Ascending aorta (tissue), 2 donors: ENCODE data around the gene THSD7B. TPM values are rescaled to one million over a fixed set of nuclear protein-coding genes. Genes with fewer than 3 reads are reported as not detected.

Source experiments
- DNase-seq, 2 donors: peaks; one replicate each; pipeline ENCODE4 v3.0.0-alpha.2; 2019; ENCODE audit warnings: low spot score in 2 of 2
- H3K27ac ChIP-seq, 2 donors: fragments of 200-600 bp; sonication (generic); one replicate each; pipeline ENCODE4 v1.5.1; 2016 to 2017; ENCODE audit warnings: mild to moderate bottlenecking in 1 of 2
- H3K27me3 ChIP-seq: fragments of 200-600 bp; sonication (generic); one replicate; pipeline ENCODE4 v1.5.1; 2017
- H3K36me3 ChIP-seq, 2 donors: fragments of 200-600 bp; sonication (generic); one replicate each; pipeline ENCODE4 v1.5.1; 2016
- H3K4me1 ChIP-seq, 2 donors: fragments of 200-600 bp; sonication (generic); one replicate each; pipeline ENCODE4 v1.5.1; 2016 to 2017; ENCODE audit warnings: mild to moderate bottlenecking in 1 of 2
- H3K4me3 ChIP-seq, 2 donors: fragments of 200-600 bp; sonication (generic); one replicate each; pipeline ENCODE4 v1.5.1; 2016 to 2017; ENCODE audit warnings: mild to moderate bottlenecking in 1 of 2
- H3K9me3 ChIP-seq, 2 donors: fragments of 200-600 bp; sonication (generic); one replicate each; pipeline ENCODE4 v1.5.1; 2016
- intact Hi-C: fragments of 100-400 bp; cut with DNase I; formaldehyde crosslinking; loops from one replicate; pipeline ENCODE4 v1.15.1; 2023
- total RNA-seq: library from RNA; depleted of rRNA; stranded (reverse); fragments of >200 nt; gene quantifications from one replicate; pipeline ENCODE4 v1.1.0, GENCODE V29; 2016
- TF ChIP-seq, protein P1 (sequence below), 3 experiments: fragments of 200-600 bp in 2 of 3; fragments of 450-650 bp in 1 of 3; sonication (generic) in 2 of 3; IDR thresholded peaks; one replicate each; pipeline ENCODE4 v1.5.1; 2016 to 2019; ENCODE audit warnings: antibody characterized with exemption in 3 of 3, mild to moderate bottlenecking in 1 of 3, moderate library complexity in 1 of 3

The THSD7B gene
- total RNA-seq, 1 donor from 2014 or later = not detected

- H3K9me3 ChIP-seq = no peaks in the 10 kb centered on the region
- H3K36me3 ChIP-seq = no peaks in the 10 kb centered on the region
- no peak for DNase-seq
- no peaks in the 10 kb centered on the region for H3K4me1 ChIP-seq
- TF ChIP-seq, protein P1, sequence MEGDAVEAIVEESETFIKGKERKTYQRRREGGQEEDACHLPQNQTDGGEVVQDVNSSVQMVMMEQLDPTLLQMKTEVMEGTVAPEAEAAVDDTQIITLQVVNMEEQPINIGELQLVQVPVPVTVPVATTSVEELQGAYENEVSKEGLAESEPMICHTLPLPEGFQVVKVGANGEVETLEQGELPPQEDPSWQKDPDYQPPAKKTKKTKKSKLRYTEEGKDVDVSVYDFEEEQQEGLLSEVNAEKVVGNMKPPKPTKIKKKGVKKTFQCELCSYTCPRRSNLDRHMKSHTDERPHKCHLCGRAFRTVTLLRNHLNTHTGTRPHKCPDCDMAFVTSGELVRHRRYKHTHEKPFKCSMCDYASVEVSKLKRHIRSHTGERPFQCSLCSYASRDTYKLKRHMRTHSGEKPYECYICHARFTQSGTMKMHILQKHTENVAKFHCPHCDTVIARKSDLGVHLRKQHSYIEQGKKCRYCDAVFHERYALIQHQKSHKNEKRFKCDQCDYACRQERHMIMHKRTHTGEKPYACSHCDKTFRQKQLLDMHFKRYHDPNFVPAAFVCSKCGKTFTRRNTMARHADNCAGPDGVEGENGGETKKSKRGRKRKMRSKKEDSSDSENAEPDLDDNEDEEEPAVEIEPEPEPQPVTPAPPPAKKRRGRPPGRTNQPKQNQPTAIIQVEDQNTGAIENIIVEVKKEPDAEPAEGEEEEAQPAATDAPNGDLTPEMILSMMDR (IDR thresholded peaks at IDR 0.05) = no peak
- H3K27me3 ChIP-seq = no peaks in the 10 kb centered on the region
- no peak overlapping the region for H3K27ac ChIP-seq
- intact Hi-C loops = no loop called here
- no peak overlapping the region for H3K4me3 ChIP-seq
These were observed 352.0 kb downstream of the THSD7B start for GRCh38 chr2:137117385-137117784.

GRCh38 chr2:137118140-137118539 lies 352.8 kb downstream of the THSD7B start:
- H3K4me3 ChIP-seq = no peak overlapping the region
- no peaks in the 10 kb centered on the region for H3K27me3 ChIP-seq
- TF ChIP-seq, protein P1 (IDR thresholded peaks at IDR 0.05) = no peak
- intact Hi-C loops = no loop called here
- H3K9me3 ChIP-seq = no peaks in the 10 kb centered on the region
- no peak for DNase-seq
- H3K27ac ChIP-seq = no peak overlapping the region
- no peaks in the 10 kb centered on the region for H3K4me1 ChIP-seq
- no peaks in the 10 kb centered on the region for H3K36me3 ChIP-seq

- intact Hi-C loops = no loop called here
- no peak overlapping the region for H3K4me3 ChIP-seq
These were observed 357.9 kb downstream of the THSD7B start for GRCh38 chr2:137123226-137123625.

DNA sequence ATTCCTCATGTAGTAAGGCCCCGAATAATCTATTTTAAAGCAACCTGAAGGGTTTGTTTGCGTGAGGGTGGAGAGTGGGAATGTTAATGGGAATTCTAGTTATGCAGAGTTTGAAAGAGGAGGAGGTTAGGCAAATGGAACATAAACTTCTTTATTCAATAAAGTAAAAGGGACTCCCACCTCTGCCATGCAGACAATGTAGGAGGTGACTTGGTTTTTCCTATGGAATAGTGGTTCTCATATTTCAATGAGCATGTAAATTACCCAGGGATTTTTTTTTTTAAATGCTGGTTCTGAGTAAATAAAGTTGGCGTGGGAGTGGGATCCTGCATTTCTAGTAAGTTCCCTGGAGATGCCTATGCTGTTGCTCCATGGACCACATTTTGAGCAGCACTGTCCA lies 367.9 kb downstream of the THSD7B start:
- H3K4me3 ChIP-seq = no peak overlapping the region
- intact Hi-C loops = no loop called here
- H3K9me3 ChIP-seq = no peaks in the 10 kb centered on the region
- no peaks in the 10 kb centered on the region for H3K4me1 ChIP-seq
- H3K36me3 ChIP-seq = no peaks in the 10 kb centered on the region
- DNase-seq = no peak
- no peak overlapping the region for H3K27ac ChIP-seq
- no peaks in the 10 kb centered on the region for H3K27me3 ChIP-seq
- TF ChIP-seq, protein P1 (IDR thresholded peaks at IDR 0.05) = no peak

More at GRCh38 chr2:137123226-137123625, 357.9 kb downstream of the THSD7B start:
- Histone ChIP-seq H3K27ac (no peak overlapping the region), H3K27me3 (no peaks in the 10 kb centered on the region), H3K36me3 (no peaks in the 10 kb centered on the region), H3K4me1 (no peaks in the 10 kb centered on the region), H3K9me3 (no peaks in the 10 kb centered on the region)
- no peak for DNase-seq
- TF ChIP-seq, protein P1 (IDR thresholded peaks at IDR 0.05) = no peak

DNA sequence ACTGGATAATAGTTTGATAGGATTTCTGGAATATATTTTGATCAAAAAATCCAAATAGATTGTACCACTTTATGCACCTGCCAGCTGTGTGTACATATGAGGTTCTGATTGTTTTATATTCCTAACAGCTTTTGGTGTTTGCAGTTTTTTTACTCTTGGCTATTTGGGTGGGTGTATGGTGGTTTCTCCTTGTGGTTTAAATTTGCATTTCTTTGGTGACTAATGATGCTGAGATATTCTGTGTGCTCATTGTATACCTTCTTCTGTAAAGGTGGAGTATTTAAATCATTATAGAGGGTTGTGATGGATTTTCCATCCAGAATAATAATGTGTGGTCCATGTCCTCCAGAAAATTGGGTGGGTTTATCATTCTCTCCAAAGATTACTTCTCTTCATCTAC lies 372.9 kb downstream of the THSD7B start:
- intact Hi-C loops = no loop called here
- DNase-seq = no peak
- H3K4me3 ChIP-seq = no peak overlapping the region
- no peaks in the 10 kb centered on the region for H3K9me3 ChIP-seq
- TF ChIP-seq, protein P1 (IDR thresholded peaks at IDR 0.05) = no peak
- H3K4me1 ChIP-seq = no peaks in the 10 kb centered on the region
- H3K36me3 ChIP-seq = no peaks in the 10 kb centered on the region
- no peak overlapping the region for H3K27ac ChIP-seq
- no peaks in the 10 kb centered on the region for H3K27me3 ChIP-seq

DNA sequence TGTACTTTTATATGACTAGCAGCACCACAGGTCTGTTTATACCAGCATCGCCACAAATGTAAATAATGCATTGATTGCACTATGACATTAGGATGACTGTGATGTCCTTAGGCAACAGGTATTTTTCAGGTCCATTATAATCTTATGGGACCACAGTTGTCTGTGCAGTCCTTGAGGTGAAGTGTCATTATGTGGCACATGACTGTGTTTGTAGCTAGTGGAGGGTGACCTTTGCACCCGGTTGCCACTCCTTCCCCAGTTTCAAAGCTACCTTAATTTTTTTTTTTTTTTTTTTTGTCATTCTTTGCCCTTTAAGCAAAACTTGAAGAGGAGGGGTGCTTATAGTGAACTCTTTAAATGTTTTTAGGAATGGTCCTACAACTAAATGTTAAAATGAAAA lies 386.4 kb downstream of the THSD7B start:
- no peaks in the 10 kb centered on the region for H3K4me1 ChIP-seq
- H3K36me3 ChIP-seq = no peaks in the 10 kb centered on the region
- TF ChIP-seq, protein P1 (IDR thresholded peaks at IDR 0.05) = no peak
- H3K9me3 ChIP-seq = no peaks in the 10 kb centered on the region
- no peak overlapping the region for H3K27ac ChIP-seq
- no peak for DNase-seq
- intact Hi-C loops = no loop called here
- no peak overlapping the region for H3K4me3 ChIP-seq
- H3K27me3 ChIP-seq = no peaks in the 10 kb centered on the region
